Measurements from ENCODE around the gene KRTAP4-7.

DNA sequence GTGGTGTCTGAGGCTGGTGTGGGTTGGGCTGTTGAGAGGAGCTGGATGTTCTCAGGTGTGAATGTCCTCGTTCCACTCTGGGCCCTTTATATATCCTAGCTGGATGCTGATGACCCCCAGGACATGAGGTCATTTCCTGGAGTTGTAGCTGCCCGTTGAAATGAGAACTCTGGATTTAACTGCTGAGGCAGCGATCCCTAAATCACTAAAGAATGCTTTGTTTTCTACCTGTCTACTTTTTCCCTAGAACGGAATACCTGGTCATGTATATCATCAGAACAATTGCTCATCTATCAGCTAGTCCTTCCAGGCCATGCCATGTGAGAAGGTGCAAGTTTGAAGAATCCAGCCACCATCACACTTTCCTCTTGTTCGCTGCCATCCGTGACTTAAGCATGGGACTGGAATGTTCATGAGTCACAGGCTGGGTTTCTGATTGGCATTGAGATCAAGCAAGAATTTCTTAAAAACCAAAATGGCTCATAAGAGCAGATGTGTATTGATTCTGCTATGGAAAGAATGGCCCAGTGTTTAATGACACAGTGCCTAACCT is 23.8 kb upstream of the KRTAP4-7 start, which contains the start of gene KRTAP2-3:
- TF ChIP-seq CTCF (IDR thresholded peaks at IDR 0.05) (no peak), POLR2A (IDR thresholded peaks at IDR 0.05) (no peak), POLR2AphosphoS5 (IDR thresholded peaks at IDR 0.05) (no peak)

Measured in stomach (tissue), 4 donors.